Stimulated activated effector memory CD8-positive, alpha-beta T cell treated with anti-CD3 and anti-CD28 coated beads, Interleukin-12 subunit alpha, Interleukin-12 subunit beta, amount 100 ng/mL, for 72 hours (primary cell): Measurements from ENCODE around the gene CCDC192.

Experiments
- ATAC-seq: fragments of 150-1000 bp; cut with Tn5 transposase; 2 replicates; pipeline ENCODE4 v1.10.0; 2021
- DNase-seq, 2 donors: peaks; one replicate each; pipeline ENCODE4 v3.0.0; 2021 to 2022; ENCODE audit warnings: low spot score in 2 of 2
- H3K27ac Mint-ChIP-seq: one replicate; pipeline ENCODE4 v1.8.0; 2022; ENCODE audit warnings: mild to moderate bottlenecking, mixed read lengths
- H3K36me3 Mint-ChIP-seq: one replicate; pipeline ENCODE4 v1.8.0; 2022; ENCODE audit warnings: mild to moderate bottlenecking, mixed read lengths
- H3K4me1 Mint-ChIP-seq: one replicate; pipeline ENCODE4 v1.8.0; 2022; ENCODE audit warnings: mixed read lengths
- H3K4me3 Mint-ChIP-seq: one replicate; pipeline ENCODE4 v1.8.0; 2022; ENCODE audit warnings: mild to moderate bottlenecking, mixed read lengths
- H3K9me3 Mint-ChIP-seq: one replicate; pipeline ENCODE4 v1.8.0; 2022; ENCODE audit warnings: mixed read lengths

The CCDC192 gene

GRCh38 chr5:127854520-127854919 is 151.3 kb downstream of the CCDC192 start:
- Mint-ChIP-seq H3K4me1 (peaks cover 5% of the 10 kb centered on the region), H3K36me3 (no peaks in the 10 kb centered on the region), H3K4me3 (no peak overlapping the region), H3K9me3 (no peaks in the 10 kb centered on the region), H3K27ac (no peak overlapping the region)
- no peak for DNase-seq
- ATAC-seq, result no peak

DNA sequence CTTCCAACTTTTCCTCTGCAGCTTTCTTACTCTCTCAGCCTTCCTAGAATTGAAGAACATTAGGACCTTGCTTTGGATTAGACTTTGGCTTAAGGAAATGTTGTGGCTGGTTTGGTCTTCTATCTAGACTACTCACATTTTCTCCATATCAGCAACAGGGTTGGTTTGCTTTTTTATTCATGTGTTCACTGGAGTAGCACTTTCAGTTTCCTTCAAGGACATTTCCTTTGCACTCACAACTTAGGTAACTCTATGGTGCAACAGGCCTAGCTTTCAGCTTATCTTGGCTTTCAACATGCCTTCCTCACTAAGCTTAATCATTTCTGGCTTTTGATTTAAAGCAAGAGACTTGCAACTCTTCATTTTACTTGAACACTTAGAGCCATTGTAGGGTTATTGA is 153.1 kb downstream of the CCDC192 start:
- DNase-seq (no peak), ATAC-seq (peak; percentile 62)
- H3K4me3 Mint-ChIP-seq, result no peak overlapping the region
- H3K4me1 Mint-ChIP-seq, result peaks cover 5% of the 10 kb centered on the region
- no peaks in the 10 kb centered on the region for H3K9me3 Mint-ChIP-seq
- no peak overlapping the region for H3K27ac Mint-ChIP-seq
- no peaks in the 10 kb centered on the region for H3K36me3 Mint-ChIP-seq

DNA sequence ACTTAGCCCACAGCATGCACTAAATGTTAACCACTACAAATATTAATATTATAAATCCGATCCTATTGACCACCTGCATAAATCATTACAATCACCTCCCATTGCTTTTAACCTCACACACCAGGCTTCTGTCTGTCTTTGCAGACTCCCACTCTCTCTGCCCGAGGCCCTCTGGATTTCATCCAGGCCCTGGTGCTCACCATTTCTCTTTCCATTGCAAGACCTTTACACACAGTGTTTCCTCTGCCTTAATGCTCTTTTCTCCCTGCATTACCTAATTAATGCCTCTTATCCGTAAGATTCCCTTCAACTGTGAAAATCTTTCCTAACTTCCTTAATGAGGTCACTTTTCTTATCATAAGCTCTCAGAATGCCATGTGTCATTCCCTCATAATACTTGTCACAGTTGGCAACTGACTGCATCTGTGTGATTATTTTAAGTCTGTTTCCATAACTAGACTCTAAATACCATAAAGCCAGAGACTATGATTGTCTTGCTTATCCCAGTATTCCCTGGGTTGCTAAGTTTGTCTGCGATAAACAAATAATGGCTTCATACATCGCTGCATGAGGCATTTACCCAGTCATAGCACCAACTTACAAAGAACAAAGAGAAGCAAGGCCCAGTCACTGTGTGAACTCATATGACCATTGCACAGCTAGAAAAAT is 155.1 kb downstream of the CCDC192 start:
- Mint-ChIP-seq H3K4me3 (no peak overlapping the region), H3K4me1 (peaks cover 5% of the 10 kb centered on the region), H3K36me3 (no peaks in the 10 kb centered on the region), H3K27ac (no peak overlapping the region), H3K9me3 (no peaks in the 10 kb centered on the region)
- no peak for DNase-seq
- ATAC-seq, result no peak

GRCh38 chr5:127860291-127860690 is 157.1 kb downstream of the CCDC192 start:
- Mint-ChIP-seq H3K4me1 (peaks cover 5% of the 10 kb centered on the region), H3K4me3 (no peak overlapping the region), H3K36me3 (no peaks in the 10 kb centered on the region), H3K9me3 (no peaks in the 10 kb centered on the region), H3K27ac (no peak overlapping the region)
- no peak for ATAC-seq
- DNase-seq, result no peak

GRCh38 chr5:127863161-127863560 is 160.0 kb downstream of the CCDC192 start:
- H3K4me1 Mint-ChIP-seq, result no peaks in the 10 kb centered on the region
- DNase-seq, result no peak
- H3K36me3 Mint-ChIP-seq, result no peaks in the 10 kb centered on the region
- no peaks in the 10 kb centered on the region for H3K9me3 Mint-ChIP-seq
- no peak for ATAC-seq
- H3K27ac Mint-ChIP-seq, result no peak overlapping the region
- H3K4me3 Mint-ChIP-seq, result no peak overlapping the region

DNA sequence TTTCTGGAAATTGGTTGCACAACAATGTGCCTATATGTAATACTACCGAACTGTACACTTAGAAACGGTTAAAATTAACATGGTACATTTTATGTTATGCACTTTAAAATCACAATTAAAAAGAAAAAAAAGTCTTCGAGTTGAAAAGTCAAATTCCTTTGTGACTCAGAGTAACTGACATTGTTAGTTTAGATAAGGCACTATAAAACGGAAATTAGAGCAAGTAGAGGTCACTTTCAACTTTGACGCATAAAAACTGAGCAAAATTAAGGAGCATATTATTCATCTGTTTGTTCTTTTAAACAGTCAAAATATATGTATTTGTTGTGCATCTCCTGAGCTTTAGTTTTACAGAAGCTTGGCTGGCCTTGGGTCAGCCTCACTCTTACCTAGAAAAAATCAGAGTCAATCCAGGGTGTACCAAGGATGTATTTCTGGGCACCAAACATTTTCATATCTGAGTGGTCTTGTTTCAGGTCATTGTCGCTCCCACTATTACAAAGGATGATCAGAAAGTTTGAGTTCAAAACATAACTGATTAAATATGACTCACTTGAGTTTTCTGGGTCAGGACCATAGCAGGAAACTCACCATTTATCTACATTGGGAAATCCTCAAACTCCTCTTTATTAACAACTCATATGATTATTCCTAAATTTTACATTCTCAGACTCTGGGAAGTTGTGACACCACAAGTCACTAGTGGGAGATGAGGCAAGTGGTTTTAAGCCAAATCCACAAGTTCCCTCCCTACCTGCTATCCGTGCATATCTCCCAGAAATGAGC is 160.6 kb downstream of the CCDC192 start:
- Mint-ChIP-seq H3K27ac (no peak overlapping the region), H3K36me3 (no peaks in the 10 kb centered on the region), H3K4me1 (no peaks in the 10 kb centered on the region), H3K9me3 (no peaks in the 10 kb centered on the region), H3K4me3 (no peak overlapping the region)
- ATAC-seq, result peak; percentile 45
- no peak for DNase-seq

DNA sequence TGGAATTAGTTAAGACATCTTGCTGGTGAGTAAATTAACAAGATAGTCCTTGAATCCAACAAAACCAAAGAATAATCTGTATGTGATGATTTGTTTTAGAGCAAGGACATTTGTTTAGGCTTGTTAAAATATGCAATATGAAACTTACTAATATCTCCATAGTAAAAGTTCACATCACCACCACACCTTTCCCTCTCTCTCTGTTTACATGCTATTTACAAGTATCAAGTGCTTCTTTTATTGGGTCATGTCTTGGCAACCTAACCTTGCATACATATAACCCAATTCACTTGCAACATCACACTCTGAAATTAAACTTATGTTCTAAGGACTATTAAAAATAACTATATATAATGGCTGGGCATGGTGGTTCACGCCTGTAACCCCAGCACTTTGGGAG is 161.3 kb downstream of the CCDC192 start:
- no peaks in the 10 kb centered on the region for H3K9me3 Mint-ChIP-seq
- ATAC-seq (no peak), DNase-seq (no peak)
- no peak overlapping the region for H3K4me3 Mint-ChIP-seq
- no peaks in the 10 kb centered on the region for H3K4me1 Mint-ChIP-seq
- no peaks in the 10 kb centered on the region for H3K36me3 Mint-ChIP-seq
- H3K27ac Mint-ChIP-seq, result no peak overlapping the region

GRCh38 chr5:127865273-127865672 is 162.1 kb downstream of the CCDC192 start:
- DNase-seq (no peak), ATAC-seq (no peak)
- Mint-ChIP-seq H3K9me3 (no peaks in the 10 kb centered on the region), H3K4me3 (no peak overlapping the region), H3K27ac (no peak overlapping the region), H3K4me1 (no peaks in the 10 kb centered on the region), H3K36me3 (no peaks in the 10 kb centered on the region)

- H3K9me3 Mint-ChIP-seq, result no peaks in the 10 kb centered on the region
- no peak overlapping the region for H3K27ac Mint-ChIP-seq
- no peak for ATAC-seq
- H3K4me1 Mint-ChIP-seq, result no peaks in the 10 kb centered on the region
- no peaks in the 10 kb centered on the region for H3K36me3 Mint-ChIP-seq
- DNase-seq, result no peak
- H3K4me3 Mint-ChIP-seq, result no peak overlapping the region
These were observed 164.0 kb downstream of the CCDC192 start for GRCh38 chr5:127867022-127867783.

DNA sequence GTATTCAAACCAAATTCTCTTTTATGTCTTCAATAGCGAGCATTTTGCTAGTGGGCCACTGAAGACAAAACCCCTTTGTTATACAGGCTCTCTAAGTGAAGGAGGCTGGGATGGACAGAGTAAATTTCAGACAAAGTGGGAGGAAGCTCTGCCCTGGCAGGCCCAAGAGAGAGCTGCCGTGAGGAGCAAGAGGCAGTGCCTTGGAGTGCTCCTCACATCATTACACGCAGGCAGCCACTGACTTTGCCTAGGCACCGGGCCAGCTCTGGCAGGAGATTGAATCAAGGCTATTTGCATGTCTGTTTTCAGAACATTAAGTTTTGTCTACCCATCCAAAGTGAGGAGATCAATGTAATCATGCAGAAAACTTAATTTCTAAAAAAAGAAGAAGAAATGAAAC is 167.7 kb downstream of the CCDC192 start:
- ATAC-seq, result no peak

GRCh38 chr5:127871503-127872153 is 168.4 kb downstream of the CCDC192 start:
- H3K4me1 Mint-ChIP-seq, result no peaks in the 10 kb centered on the region
- DNase-seq (no peak), ATAC-seq (no peak)
- H3K4me3 Mint-ChIP-seq, result no peak overlapping the region
- no peak overlapping the region for H3K27ac Mint-ChIP-seq
- H3K36me3 Mint-ChIP-seq, result no peaks in the 10 kb centered on the region
- H3K9me3 Mint-ChIP-seq, result no peaks in the 10 kb centered on the region

More for the DNA sequence above, 167.7 kb downstream of the CCDC192 start:
- DNase-seq, result no peak
- H3K27ac Mint-ChIP-seq, result no peak overlapping the region
- no peaks in the 10 kb centered on the region for H3K9me3 Mint-ChIP-seq
- no peaks in the 10 kb centered on the region for H3K36me3 Mint-ChIP-seq
- no peak overlapping the region for H3K4me3 Mint-ChIP-seq
- H3K4me1 Mint-ChIP-seq, result no peaks in the 10 kb centered on the region

- Mint-ChIP-seq H3K27ac (no peak overlapping the region), H3K4me1 (no peaks in the 10 kb centered on the region), H3K9me3 (no peaks in the 10 kb centered on the region)
These were observed 169.3 kb downstream of the CCDC192 start for GRCh38 chr5:127872494-127872893.

GRCh38 chr5:127875235-127876021 is 172.2 kb downstream of the CCDC192 start:
- Mint-ChIP-seq H3K4me3 (no peak overlapping the region), H3K36me3 (no peaks in the 10 kb centered on the region), H3K9me3 (no peaks in the 10 kb centered on the region), H3K4me1 (no peaks in the 10 kb centered on the region), H3K27ac (no peak overlapping the region)
- ATAC-seq (peak; percentile 82), DNase-seq (peak in 1 of 2 donors; percentile 51)

More at GRCh38 chr5:127872494-127872893, 169.3 kb downstream of the CCDC192 start:
- ATAC-seq (peak; percentile 77), DNase-seq (no peak)
- Mint-ChIP-seq H3K36me3 (no peaks in the 10 kb centered on the region), H3K4me3 (no peak overlapping the region)

GRCh38 chr5:127876384-127876783 is 173.2 kb downstream of the CCDC192 start:
- H3K4me3 Mint-ChIP-seq, result no peak overlapping the region
- H3K4me1 Mint-ChIP-seq, result no peaks in the 10 kb centered on the region
- H3K27ac Mint-ChIP-seq, result no peak overlapping the region
- no peak for DNase-seq
- H3K9me3 Mint-ChIP-seq, result no peaks in the 10 kb centered on the region
- H3K36me3 Mint-ChIP-seq, result no peaks in the 10 kb centered on the region
- ATAC-seq, result no peak
